Transverse colon (tissue), 4 donors: ENCODE data around the gene MKNK1. TPM values are rescaled to one million over a fixed set of nuclear protein-coding genes. Genes with fewer than 3 reads are reported as not detected.

Experiments used
- DNase-seq: peaks from one replicate; pipeline ENCODE4 v3.0.0-alpha.2; 2019
- H3K27ac ChIP-seq, 4 donors: fragments of 200-600 bp; sonication (generic); 2 replicates each; pipeline ENCODE4 v1.5.1; 2016 to 2018; ENCODE audit warnings: inconsistent platforms in 4 of 4
- H3K27me3 ChIP-seq: fragments of 200-600 bp; sonication (generic); 2 replicates; pipeline ENCODE4 v1.5.1; 2017; ENCODE audit warnings: inconsistent platforms
- H3K36me3 ChIP-seq, 4 donors: fragments of 200-600 bp; sonication (generic); 2 replicates each; pipeline ENCODE4 v1.5.1; 2017 to 2019; ENCODE audit warnings: inconsistent platforms in 4 of 4
- H3K4me1 ChIP-seq, 4 donors: fragments of 200-600 bp; sonication (generic); 2 replicates each; pipeline ENCODE4 v1.5.1; 2017 to 2020; ENCODE audit warnings: inconsistent platforms in 4 of 4
- H3K4me3 ChIP-seq, 4 donors: fragments of 200-600 bp; sonication (generic); 1 replicate in 1 of 4; 2 replicates in 3 of 4; pipeline versions ENCODE4 v1.5.1 to v1.6.1; 2017 to 2019; ENCODE audit warnings: inconsistent platforms in 4 of 4
- H3K9me3 ChIP-seq, 2 donors: fragments of 200-600 bp; sonication (generic); 2 replicates each; pipeline ENCODE4 v1.5.1; 2017 to 2019; ENCODE audit warnings: inconsistent platforms in 2 of 2
- EP300 ChIP-seq: sonication (generic); formaldehyde crosslinking; IDR thresholded peaks from one replicate; pipeline ENCODE4 v1.6.1; 2017; ENCODE audit warnings: antibody characterized with exemption, low read depth
- POLR2A ChIP-seq: fragments of 450-650 bp; IDR thresholded peaks from one replicate; pipeline ENCODE4 v1.6.1; 2016; ENCODE audit warnings: antibody characterized with exemption, mild to moderate bottlenecking, moderate library complexity
- POLR2AphosphoS5 ChIP-seq, 3 donors: sonication (generic); formaldehyde crosslinking; IDR thresholded peaks; one replicate each; pipeline ENCODE4 v1.6.1; 2016; ENCODE audit warnings: antibody characterized with exemption in 3 of 3
- WGBS, 2 donors: methylation state at CpG; one replicate each; pipeline ENCODE4 v1.1.5; 2018; ENCODE audit warnings: low coverage in 1 of 2; 5-methylcytosine and 5-hydroxymethylcytosine counted together
- in situ Hi-C, 4 donors: fragments of 200-750 bp; cut with MboI; loops; one replicate each; pipeline versions ENCODE4 v1.15.0 to v1.15.1; 2017; ENCODE audit warnings: low sequenced_read_pairs in 3 of 4, low pct_ligation_motif_present in 1 of 4, low pct_unique_long_range_greater_than_20kb in 1 of 4
- intact Hi-C: fragments of 100-400 bp; cut with DNase I; formaldehyde crosslinking; loops from one replicate; pipeline ENCODE4 v1.15.1; 2023; ENCODE audit warnings: low total_unique reads
- total RNA-seq, 4 donors: library from RNA; depleted of rRNA; stranded (reverse); fragments of >200 nt; gene quantifications; one replicate each; pipeline ENCODE4 v1.1.0, GENCODE V29; 2016
- TF ChIP-seq, protein P1 (sequence below), 5 experiments: fragments of 200-600 bp in 3 of 5; fragments of 450-650 bp in 2 of 5; sonication (generic) in 3 of 5; IDR thresholded peaks; 1 replicate in 2 of 5; 2 replicates in 3 of 5; pipeline ENCODE4 v1.5.1; 2016 to 2017; ENCODE audit warnings: antibody characterized with exemption in 5 of 5, inconsistent platforms in 3 of 5, mild to moderate bottlenecking in 2 of 5, moderate library complexity in 1 of 5

The MKNK1 gene
- total RNA-seq, 4 donors from 2014 or later, result 59.5 to 80.5 (median 62.3) TPM

DNA sequence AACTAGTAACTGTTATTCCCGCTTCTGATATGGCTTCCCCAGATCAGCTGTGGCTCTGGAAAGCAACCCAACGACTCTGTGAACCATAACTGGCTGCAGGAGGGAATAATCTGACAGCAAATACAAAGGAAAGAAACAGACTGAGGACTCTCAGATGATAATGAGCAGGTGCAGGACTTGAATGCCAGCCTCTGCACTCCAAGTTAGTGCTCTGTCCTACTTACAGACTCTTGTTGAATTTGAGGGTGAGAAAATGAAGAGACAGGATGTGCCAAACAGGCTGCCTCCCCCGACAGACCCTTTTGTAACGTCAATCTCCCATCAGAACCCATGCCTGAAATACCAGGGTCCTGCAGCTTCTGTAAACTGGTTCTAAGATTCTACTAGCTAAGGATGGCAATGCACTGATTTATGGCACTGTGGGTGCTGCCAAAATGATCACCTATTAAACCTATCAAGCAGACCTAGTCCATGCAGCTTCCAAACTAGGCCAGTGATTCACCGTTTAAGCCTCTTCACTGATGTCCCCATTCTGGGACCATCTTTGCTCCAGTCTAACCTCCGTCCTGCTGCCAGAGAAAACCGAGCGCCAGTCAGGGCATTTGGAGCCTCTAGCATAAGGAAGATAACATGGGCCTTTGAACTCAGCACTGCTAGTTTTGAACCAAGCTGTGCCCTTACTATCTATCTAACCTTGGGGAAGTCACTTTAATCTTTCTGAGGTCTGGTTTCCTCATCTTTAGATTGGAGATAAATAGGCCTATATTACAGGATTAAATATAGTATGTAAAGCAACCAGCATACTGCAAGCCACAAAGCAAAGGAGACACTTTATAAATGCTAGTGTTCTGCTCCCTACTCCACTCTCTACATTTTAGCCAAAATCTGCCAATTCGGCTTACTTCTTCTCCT is 4.8 kb downstream of the MKNK1 start:
- WGBS, 2 donors, result 77 to 85% methylated on average over 4 to 9 of the region's 9 CpGs
- peaks cover 13 to 55% (median 19%) of the 10 kb centered on the region in 4 donors for H3K4me1 ChIP-seq

DNA sequence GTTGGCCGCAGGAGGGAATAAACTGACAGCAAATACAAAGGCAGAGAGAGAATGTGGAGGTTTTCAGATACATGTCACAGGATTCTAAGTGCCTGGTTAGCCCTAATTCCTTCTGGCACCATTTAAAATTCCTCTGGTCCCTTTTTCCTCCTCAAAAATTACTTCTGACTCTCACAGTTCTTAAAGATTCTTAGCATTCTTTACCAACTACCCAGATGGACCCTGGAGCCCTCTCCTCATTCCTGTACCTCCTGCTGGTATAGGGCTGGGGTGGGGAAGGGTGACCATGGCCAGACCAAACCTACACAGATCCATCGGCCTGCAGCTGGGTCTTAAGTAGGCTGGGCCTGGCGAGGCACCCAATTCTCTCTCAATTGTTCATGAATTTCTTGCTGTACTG is 7.2 kb downstream of the MKNK1 start:
- H3K36me3 ChIP-seq, result peaks cover 0 to 23% (median 3%) of the 10 kb centered on the region in 4 donors
- DNase-seq, result no peak
- TF ChIP-seq EP300, result no peak
- TF ChIP-seq POLR2A, result no peak
- TF ChIP-seq, protein P1, sequence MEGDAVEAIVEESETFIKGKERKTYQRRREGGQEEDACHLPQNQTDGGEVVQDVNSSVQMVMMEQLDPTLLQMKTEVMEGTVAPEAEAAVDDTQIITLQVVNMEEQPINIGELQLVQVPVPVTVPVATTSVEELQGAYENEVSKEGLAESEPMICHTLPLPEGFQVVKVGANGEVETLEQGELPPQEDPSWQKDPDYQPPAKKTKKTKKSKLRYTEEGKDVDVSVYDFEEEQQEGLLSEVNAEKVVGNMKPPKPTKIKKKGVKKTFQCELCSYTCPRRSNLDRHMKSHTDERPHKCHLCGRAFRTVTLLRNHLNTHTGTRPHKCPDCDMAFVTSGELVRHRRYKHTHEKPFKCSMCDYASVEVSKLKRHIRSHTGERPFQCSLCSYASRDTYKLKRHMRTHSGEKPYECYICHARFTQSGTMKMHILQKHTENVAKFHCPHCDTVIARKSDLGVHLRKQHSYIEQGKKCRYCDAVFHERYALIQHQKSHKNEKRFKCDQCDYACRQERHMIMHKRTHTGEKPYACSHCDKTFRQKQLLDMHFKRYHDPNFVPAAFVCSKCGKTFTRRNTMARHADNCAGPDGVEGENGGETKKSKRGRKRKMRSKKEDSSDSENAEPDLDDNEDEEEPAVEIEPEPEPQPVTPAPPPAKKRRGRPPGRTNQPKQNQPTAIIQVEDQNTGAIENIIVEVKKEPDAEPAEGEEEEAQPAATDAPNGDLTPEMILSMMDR (IDR thresholded peaks at IDR 0.05), result no peak
- no peak for TF ChIP-seq POLR2AphosphoS5 (IDR thresholded peaks at IDR 0.05)
- H3K9me3 ChIP-seq, result no peaks in the 10 kb centered on the region
- 95 to 97% methylated on average over 2 to 3 of the region's 3 CpGs for WGBS, 2 donors
- H3K27ac ChIP-seq, result no peak overlapping the region
- H3K4me1 ChIP-seq, result peaks cover under 1 to 38% (median 10%) of the 10 kb centered on the region in 4 donors
- in situ Hi-C loops (no loop called here), intact Hi-C loops (no loop called here)
- H3K4me3 ChIP-seq, result no peak overlapping the region
- no peaks in the 10 kb centered on the region for H3K27me3 ChIP-seq

More for the DNA sequence above, 4.8 kb downstream of the MKNK1 start:
- TF ChIP-seq, protein P1 (IDR thresholded peaks at IDR 0.05), result no peak
- Histone ChIP-seq H3K9me3 (no peaks in the 10 kb centered on the region), H3K4me3 (no peak overlapping the region), H3K27me3 (no peaks in the 10 kb centered on the region), H3K36me3 (peaks cover 0 to 6% (median 0%) of the 10 kb centered on the region in 4 donors), H3K27ac (peak overlapping the region in 3 of 4 donors; percentile 14 to 50 (median 38))
- in situ Hi-C loops, result no loop called here
- intact Hi-C loops, result no loop called here
- DNase-seq, result no peak

DNA sequence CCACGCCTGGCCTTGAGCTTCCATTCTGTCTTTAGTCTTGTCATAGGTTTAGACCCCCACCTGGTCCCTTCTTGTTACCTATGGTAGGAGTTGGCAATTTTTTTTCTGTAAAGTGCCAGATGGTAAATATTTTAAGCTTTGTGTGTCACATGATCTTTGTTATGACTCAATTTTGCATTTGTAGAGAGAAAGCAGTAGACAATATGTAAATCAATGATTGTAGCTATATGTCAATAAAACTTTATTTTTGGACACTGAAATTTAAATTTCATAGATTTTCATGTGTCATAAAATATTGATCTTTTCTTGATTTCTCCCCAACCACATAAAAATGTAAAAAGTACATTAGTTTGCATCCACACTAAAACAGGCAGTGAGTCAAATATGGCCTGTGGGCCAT is 8.0 kb downstream of the MKNK1 start:
- Histone ChIP-seq H3K36me3 (peaks cover 0 to 30% (median 4%) of the 10 kb centered on the region in 4 donors), H3K9me3 (no peaks in the 10 kb centered on the region), H3K4me3 (no peak overlapping the region), H3K27ac (peak overlapping the region in 1 of 4 donors; percentile 16), H3K4me1 (peaks cover 0 to 33% (median 10%) of the 10 kb centered on the region in 4 donors), H3K27me3 (no peaks in the 10 kb centered on the region)
- intact Hi-C loops (no loop called here), in situ Hi-C loops (no loop called here)
- TF ChIP-seq, protein P1 (IDR thresholded peaks at IDR 0.05), result no peak
- TF ChIP-seq EP300 (no peak), POLR2A (no peak), POLR2AphosphoS5 (IDR thresholded peaks at IDR 0.05) (no peak)
- 95% methylated on average over 1 of the region's 1 CpG; no CpG with 5 or more reads in 1 of the 2 donors for WGBS, 2 donors
- DNase-seq, result no peak

DNA sequence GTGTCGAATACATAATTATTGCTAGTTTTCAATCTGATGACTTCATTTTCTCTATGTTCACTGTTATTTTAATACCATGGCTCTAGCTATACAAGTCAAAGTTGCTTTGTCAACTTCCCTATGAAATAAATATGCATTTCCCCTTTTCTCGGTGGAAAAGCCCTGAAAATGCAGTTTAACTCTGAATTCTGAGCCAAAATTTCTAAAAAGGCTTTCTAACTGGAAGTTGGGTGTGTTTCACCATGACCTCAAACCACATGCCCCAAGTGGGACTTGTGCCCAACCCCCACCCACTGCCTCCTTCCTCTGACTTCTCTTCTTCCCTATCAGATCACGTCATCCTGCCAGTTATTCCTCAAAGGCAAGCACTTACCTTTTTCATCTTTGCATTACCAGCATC is 8.9 kb downstream of the MKNK1 start:
- intact Hi-C loops (no loop called here), in situ Hi-C loops (no loop called here)
- peak; percentile 57 for DNase-seq
- Histone ChIP-seq H3K27ac (peak overlapping the region; percentile 16 to 57 (median 41)), H3K36me3 (peaks cover 0 to 30% (median 4%) of the 10 kb centered on the region in 4 donors), H3K9me3 (no peaks in the 10 kb centered on the region), H3K4me3 (no peak overlapping the region), H3K27me3 (no peaks in the 10 kb centered on the region), H3K4me1 (peaks cover 0 to 26% (median 9%) of the 10 kb centered on the region in 4 donors)
- TF ChIP-seq POLR2A (no peak), EP300 (no peak), POLR2AphosphoS5 (IDR thresholded peaks at IDR 0.05) (no peak)
- TF ChIP-seq, protein P1 (IDR thresholded peaks at IDR 0.05), result no peak
- WGBS, 2 donors, result 65 to 72% methylated on average over 3 of the region's 3 CpGs
